ENCODE results near the gene PCDHB11. TPM values are rescaled to one million over a fixed set of nuclear protein-coding genes. Genes with fewer than 3 reads are reported as not detected.
"Not testable (repeated sequence)": the region's sequence is repeated elsewhere in the genome, so short reads cannot be mapped to it uniquely, and the experiment has no call there.

The PCDHB11 gene
- total RNA-seq, 4 donors from 2014 or later: 2.0 to 3.4 (median 2.5) TPM

DNA sequence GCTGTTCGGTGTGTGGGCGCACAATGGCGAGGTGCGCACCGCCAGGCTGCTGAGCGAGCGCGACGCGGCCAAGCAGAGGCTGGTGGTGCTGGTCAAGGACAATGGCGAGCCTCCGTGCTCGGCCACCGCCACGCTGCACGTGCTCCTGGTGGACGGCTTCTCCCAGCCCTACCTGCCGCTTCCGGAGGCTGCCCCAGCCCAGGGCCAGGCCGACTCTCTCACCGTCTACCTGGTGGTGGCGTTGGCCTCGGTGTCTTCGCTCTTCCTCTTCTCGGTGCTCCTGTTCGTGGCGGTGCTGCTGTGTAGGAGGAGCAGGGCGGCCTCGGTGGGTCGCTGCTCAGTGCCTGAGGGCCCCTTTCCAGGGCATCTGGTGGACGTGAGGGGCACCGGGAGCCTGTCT, 19.6 kb upstream of the PCDHB11 start:
- H3K36me3 ChIP-seq; H3K4me1 ChIP-seq; intact Hi-C loops (cut with DNase I); H3K27me3 ChIP-seq; H3K9me3 ChIP-seq; H3K27ac ChIP-seq; H3K4me3 ChIP-seq (replicated peaks in 1 of 3); DNase-seq: not testable (repeated sequence)
- 28 to 66% methylated on average over 5 to 14 of the region's 32 CpGs for WGBS, 2 donors

DNA sequence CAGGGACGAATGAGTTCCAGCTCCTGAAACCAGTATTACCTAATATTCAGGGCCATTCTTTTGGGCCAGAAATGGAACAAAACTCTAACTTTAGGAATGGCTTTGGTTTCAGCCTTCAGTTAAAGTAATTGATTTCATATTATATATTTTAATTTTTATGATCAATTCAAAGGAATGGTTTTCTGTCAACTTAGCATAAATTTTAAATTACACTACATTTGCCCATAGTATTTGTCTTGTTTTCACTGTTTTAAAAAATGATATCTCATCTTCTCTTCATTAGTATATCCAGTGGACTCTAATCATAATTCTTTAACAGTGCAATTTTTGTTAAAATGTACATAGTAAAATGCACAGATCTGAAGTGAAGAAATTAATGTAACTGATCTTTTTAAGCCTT, 19.1 kb upstream of the PCDHB11 start:
- WGBS, 2 donors: 20 to 70% methylated on average over 1 of the region's 1 CpG
- H3K4me1 ChIP-seq: no peaks in the 10 kb centered on the region
- no peak overlapping the region for H3K4me3 ChIP-seq (replicated peaks in 1 of 3)
- intact Hi-C loops (cut with DNase I): no loop called here
- H3K36me3 ChIP-seq: no peaks in the 10 kb centered on the region
- no peaks in the 10 kb centered on the region for H3K9me3 ChIP-seq
- H3K27ac ChIP-seq: no peak overlapping the region
- no peaks in the 10 kb centered on the region for H3K27me3 ChIP-seq
- DNase-seq: no peak
- no peak for TF ChIP-seq POLR2A (IDR thresholded peaks at IDR 0.05)
- TF ChIP-seq, protein P1, sequence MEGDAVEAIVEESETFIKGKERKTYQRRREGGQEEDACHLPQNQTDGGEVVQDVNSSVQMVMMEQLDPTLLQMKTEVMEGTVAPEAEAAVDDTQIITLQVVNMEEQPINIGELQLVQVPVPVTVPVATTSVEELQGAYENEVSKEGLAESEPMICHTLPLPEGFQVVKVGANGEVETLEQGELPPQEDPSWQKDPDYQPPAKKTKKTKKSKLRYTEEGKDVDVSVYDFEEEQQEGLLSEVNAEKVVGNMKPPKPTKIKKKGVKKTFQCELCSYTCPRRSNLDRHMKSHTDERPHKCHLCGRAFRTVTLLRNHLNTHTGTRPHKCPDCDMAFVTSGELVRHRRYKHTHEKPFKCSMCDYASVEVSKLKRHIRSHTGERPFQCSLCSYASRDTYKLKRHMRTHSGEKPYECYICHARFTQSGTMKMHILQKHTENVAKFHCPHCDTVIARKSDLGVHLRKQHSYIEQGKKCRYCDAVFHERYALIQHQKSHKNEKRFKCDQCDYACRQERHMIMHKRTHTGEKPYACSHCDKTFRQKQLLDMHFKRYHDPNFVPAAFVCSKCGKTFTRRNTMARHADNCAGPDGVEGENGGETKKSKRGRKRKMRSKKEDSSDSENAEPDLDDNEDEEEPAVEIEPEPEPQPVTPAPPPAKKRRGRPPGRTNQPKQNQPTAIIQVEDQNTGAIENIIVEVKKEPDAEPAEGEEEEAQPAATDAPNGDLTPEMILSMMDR (IDR thresholded peaks at IDR 0.05): no peak

DNA sequence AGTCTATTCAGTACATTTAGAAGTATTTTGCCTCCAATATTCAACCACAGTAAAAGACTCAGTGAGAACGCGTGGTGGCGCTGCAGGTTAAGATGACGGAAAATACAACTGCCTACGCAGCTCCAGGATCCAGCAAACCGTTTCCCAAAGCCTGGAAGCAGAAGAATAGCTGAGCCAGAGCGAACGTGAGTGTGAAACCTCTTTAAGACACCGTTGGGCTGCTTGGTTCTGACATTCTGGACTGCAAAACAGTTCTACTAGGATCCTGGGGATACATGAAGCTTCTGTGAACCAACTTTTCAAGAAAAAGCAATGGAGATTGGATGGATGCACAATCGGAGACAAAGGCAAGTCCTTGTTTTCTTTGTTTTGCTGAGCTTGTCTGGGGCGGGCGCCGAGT, 17.2 kb upstream of the PCDHB11 start, which contains the start of gene PCDHB16:
PCDHB16 (plus strand) TSS at position 140 of the 400 bp plus-strand sequence; CDS start at position 313, 173 bp downstream.
- H3K27me3 ChIP-seq: no peaks in the 10 kb centered on the region
- WGBS, 2 donors: 9 to 18% methylated on average over 13 of the region's 13 CpGs
- H3K9me3 ChIP-seq: no peaks in the 10 kb centered on the region
- TF ChIP-seq, protein P1 (IDR thresholded peaks at IDR 0.05): peak in 2 of 6 experiments; percentile 10 to 38
- no peak for TF ChIP-seq POLR2A (IDR thresholded peaks at IDR 0.05)
- H3K36me3 ChIP-seq: no peaks in the 10 kb centered on the region
- H3K4me3 ChIP-seq (replicated peaks in 1 of 3): no peak within 1 kb of the TSS
- intact Hi-C loops (cut with DNase I): no loop called here
- peak; percentile 13 to 34 for DNase-seq
- H3K27ac ChIP-seq: no peak within 1 kb of the TSS
- no peaks in the 10 kb centered on the region for H3K4me1 ChIP-seq

DNA sequence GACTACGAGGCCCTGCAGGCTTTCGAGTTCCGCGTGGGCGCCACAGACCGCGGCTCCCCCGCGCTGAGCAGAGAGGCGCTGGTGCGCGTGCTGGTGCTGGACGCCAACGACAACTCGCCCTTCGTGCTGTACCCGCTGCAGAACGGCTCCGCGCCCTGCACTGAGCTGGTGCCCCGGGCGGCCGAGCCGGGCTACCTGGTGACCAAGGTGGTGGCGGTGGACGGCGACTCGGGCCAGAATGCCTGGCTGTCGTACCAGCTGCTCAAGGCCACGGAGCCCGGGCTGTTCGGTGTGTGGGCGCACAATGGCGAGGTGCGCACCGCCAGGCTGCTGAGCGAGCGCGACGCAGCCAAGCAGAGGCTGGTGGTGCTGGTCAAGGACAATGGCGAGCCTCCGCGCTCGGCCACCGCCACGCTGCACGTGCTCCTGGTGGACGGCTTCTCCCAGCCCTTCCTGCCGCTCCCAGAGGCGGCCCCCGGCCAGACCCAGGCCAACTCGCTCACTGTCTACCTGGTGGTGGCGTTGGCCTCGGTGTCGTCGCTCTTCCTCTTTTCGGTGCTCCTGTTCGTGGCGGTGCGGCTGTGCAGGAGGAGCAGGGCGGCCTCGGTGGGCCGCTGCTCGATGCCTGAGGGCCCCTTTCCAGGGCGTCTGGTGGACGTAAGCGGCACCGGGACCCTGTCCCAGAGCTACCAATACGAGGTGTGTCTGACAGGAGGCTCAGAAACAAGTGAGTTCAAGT, 15.1 kb upstream of the PCDHB11 start:
- WGBS, 2 donors: 25 to 54% methylated on average over 13 to 17 of the region's 69 CpGs
- H3K27me3 ChIP-seq; DNase-seq; H3K4me3 ChIP-seq (replicated peaks in 1 of 3); H3K4me1 ChIP-seq; intact Hi-C loops (cut with DNase I); H3K9me3 ChIP-seq; H3K27ac ChIP-seq; H3K36me3 ChIP-seq: not testable (repeated sequence)

DNA sequence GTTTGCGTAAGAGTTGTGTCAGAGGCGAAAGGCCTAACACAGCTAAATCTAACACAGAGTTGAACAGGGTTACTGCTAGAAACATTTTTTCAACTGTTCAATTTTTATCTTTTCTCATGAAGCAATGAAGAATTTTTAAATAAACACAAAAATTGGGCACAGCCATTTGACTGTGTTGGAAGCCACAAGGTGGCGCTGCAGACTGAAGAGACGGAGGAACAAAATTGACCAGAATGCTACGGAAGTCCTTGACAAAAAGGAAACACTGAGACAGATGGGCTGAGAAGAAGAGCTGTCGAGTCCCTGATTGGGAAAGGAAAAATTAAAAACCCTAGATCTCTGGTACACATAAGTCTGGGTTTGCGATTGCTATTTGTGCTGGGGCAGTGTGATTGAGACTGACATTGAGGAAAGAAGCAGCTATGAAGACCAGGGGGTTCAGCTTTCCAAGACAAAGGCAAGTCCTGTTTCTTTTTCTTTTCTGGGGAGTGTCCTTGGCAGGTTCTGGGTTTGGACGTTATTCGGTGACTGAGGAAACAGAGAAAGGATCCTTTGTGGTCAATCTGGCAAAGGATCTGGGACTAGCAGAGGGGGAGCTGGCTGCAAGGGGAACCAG, 12.4 kb upstream of the PCDHB11 start, which contains the start of gene PCDHB9:
PCDHB9 (plus strand) TSS at position 265 of the 616 bp plus-strand sequence; CDS start at position 423, 158 bp downstream.
- no peak within 1 kb of the TSS for H3K27ac ChIP-seq
- H3K4me3 ChIP-seq (replicated peaks in 1 of 3): no peak within 1 kb of the TSS
- peak in 1 of 2 donors; percentile 29 for DNase-seq
- H3K9me3 ChIP-seq: no peaks in the 10 kb centered on the region
- intact Hi-C loops (cut with DNase I): no loop called here
- no peak for TF ChIP-seq POLR2A (IDR thresholded peaks at IDR 0.05)
- TF ChIP-seq, protein P1 (IDR thresholded peaks at IDR 0.05): peak in 3 of 6 experiments; percentile 18 to 29 (median 27)
- no peaks in the 10 kb centered on the region for H3K27me3 ChIP-seq
- no peaks in the 10 kb centered on the region for H3K4me1 ChIP-seq
- H3K36me3 ChIP-seq: no peaks in the 10 kb centered on the region
- WGBS, 2 donors: 18 to 24% methylated on average over 9 of the region's 9 CpGs

DNA sequence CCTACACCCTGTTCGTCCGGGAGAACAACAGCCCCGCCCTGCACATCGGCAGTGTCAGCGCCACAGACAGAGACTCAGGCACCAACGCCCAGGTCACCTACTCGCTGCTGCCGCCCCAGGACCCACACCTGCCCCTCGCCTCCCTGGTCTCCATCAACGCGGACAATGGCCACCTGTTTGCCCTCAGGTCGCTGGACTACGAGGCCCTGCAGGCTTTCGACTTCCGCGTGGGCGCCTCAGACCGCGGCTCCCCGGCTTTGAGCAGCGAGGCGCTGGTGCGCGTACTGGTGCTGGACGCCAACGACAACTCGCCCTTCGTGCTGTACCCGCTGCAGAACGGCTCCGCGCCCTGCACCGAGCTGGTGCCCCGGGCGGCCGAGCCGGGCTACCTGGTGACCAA, 10.7 kb upstream of the PCDHB11 start:
- H3K4me3 ChIP-seq (replicated peaks in 1 of 3); H3K9me3 ChIP-seq; H3K27ac ChIP-seq; H3K27me3 ChIP-seq; H3K36me3 ChIP-seq; DNase-seq; intact Hi-C loops (cut with DNase I); H3K4me1 ChIP-seq: not testable (repeated sequence)
- 6 to 71% methylated on average over 2 to 25 of the region's 37 CpGs for WGBS, 2 donors

DNA sequence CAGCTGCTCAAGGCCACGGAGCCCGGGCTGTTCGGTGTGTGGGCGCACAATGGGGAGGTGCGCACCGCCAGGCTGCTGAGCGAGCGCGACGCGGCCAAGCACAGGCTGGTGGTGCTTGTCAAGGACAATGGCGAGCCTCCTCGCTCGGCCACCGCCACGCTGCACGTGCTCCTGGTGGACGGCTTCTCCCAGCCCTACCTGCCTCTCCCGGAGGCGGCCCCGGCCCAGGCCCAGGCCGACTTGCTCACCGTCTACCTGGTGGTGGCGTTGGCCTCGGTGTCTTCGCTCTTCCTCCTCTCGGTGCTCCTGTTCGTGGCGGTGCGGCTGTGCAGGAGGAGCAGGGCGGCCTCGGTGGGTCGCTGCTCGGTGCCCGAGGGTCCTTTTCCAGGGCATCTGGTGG, 10.3 kb upstream of the PCDHB11 start:
- WGBS, 2 donors: 26% methylated on average over 15 of the region's 35 CpGs; no CpG with 5 or more reads in 1 of the 2 donors
- H3K9me3 ChIP-seq; H3K27me3 ChIP-seq; DNase-seq; H3K27ac ChIP-seq; H3K4me3 ChIP-seq (replicated peaks in 1 of 3); H3K36me3 ChIP-seq; intact Hi-C loops (cut with DNase I); H3K4me1 ChIP-seq: not testable (repeated sequence)

All from thyroid gland (tissue), 4 donors.